HL-60 (cell line): ENCODE results near the gene PCDHA6.
"Not testable (repeated sequence)": the region's sequence is repeated elsewhere in the genome, so short reads cannot be mapped to it uniquely, and the experiment has no call there.

Experiments used
- DNase-seq, 2 experiments: peaks; one replicate each; pipeline ENCODE4 v3.0.0-alpha.2; 2010 to 2020; ENCODE audit warnings: low read depth in 1 of 2, low spot score in 1 of 2
- H3K27ac ChIP-seq: fragments of 250-450 bp; sonication (Bioruptor Pico); replicated peaks from 2 replicates; pipeline ENCODE4 v1.5.1; 2020; ENCODE audit warnings: mild to moderate bottlenecking, moderate library complexity
- H3K27me3 ChIP-seq: fragments of 250-450 bp; sonication (Bioruptor Pico); 2 replicates; pipeline ENCODE4 v1.5.1; 2021; ENCODE audit warnings: mild to moderate bottlenecking, moderate library complexity; ENCODE audit not compliant: insufficient read depth, poor library complexity, severe bottlenecking
- H3K4me3 ChIP-seq: replicated peaks from 2 replicates; pipeline ENCODE4 v1.5.1; 2011; ENCODE audit warnings: mild to moderate bottlenecking, control low read depth, low read length; ENCODE audit not compliant: insufficient read depth
- GABPA ChIP-seq: IDR thresholded peaks from 2 replicates; pipeline ENCODE4 v1.6.1; 2012; ENCODE audit warnings: low read depth
- POLR2AphosphoS5 ChIP-seq: IDR thresholded peaks from 2 replicates; pipeline ENCODE4 v1.6.1; 2012; ENCODE audit warnings: low read depth
- SPI1 ChIP-seq: IDR thresholded peaks from 2 replicates; pipeline ENCODE4 v1.6.1; 2012; ENCODE audit warnings: low read depth, mild to moderate bottlenecking, borderline replicate concordance
- TF ChIP-seq, protein P1 (sequence below): IDR thresholded peaks from 2 replicates; pipeline ENCODE4 v1.6.1; 2012; ENCODE audit warnings: low read depth; ENCODE audit not compliant: insufficient replicate concordance
- TF ChIP-seq, protein P2 (sequence below): IDR thresholded peaks from one replicate; pipeline ENCODE4 v1.5.1; 2011; ENCODE audit warnings: low read length, control low read depth, inconsistent platforms; ENCODE audit not compliant: insufficient read depth

Gene PCDHA6

DNA sequence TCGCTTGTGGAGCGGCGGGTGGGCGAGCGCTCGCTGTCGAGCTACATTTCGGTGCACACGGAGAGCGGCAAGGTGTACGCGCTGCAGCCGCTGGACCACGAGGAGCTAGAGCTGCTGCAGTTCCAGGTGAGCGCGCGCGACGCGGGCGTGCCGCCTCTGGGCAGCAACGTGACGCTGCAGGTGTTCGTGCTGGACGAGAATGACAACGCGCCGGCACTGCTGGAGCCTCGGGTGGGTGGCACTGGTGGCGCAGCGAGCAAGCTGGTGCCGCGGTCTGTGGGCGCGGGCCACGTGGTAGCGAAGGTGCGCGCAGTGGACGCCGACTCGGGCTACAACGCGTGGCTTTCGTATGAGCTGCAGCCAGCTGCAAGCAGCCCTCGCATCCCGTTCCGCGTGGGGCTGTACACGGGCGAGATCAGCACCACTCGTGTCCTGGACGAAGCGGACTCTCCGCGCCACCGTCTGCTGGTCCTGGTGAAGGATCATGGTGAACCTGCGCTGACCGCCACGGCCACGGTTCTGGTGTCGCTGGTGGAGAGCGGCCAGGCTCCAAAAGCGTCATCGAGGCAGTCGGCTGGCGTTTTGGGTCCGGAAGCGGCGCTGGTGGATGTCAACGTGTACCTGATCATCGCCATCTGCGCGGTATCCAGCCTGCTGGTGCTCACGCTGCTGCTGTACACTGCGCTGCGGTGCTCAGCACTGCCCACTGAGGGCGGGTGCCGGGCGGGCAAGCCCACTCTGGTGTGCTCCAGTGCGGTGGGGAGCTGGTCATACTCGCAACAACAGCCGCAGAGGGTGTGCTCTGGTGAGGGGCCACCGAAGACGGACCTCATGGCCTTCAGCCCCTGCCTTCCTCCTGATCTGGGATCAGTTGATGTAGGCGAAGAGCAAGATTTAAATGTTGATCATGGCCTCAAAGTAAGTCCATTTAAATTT lies 15.3 kb downstream of the PCDHA6 start:
- no peak for TF ChIP-seq GABPA
- TF ChIP-seq, protein P1, sequence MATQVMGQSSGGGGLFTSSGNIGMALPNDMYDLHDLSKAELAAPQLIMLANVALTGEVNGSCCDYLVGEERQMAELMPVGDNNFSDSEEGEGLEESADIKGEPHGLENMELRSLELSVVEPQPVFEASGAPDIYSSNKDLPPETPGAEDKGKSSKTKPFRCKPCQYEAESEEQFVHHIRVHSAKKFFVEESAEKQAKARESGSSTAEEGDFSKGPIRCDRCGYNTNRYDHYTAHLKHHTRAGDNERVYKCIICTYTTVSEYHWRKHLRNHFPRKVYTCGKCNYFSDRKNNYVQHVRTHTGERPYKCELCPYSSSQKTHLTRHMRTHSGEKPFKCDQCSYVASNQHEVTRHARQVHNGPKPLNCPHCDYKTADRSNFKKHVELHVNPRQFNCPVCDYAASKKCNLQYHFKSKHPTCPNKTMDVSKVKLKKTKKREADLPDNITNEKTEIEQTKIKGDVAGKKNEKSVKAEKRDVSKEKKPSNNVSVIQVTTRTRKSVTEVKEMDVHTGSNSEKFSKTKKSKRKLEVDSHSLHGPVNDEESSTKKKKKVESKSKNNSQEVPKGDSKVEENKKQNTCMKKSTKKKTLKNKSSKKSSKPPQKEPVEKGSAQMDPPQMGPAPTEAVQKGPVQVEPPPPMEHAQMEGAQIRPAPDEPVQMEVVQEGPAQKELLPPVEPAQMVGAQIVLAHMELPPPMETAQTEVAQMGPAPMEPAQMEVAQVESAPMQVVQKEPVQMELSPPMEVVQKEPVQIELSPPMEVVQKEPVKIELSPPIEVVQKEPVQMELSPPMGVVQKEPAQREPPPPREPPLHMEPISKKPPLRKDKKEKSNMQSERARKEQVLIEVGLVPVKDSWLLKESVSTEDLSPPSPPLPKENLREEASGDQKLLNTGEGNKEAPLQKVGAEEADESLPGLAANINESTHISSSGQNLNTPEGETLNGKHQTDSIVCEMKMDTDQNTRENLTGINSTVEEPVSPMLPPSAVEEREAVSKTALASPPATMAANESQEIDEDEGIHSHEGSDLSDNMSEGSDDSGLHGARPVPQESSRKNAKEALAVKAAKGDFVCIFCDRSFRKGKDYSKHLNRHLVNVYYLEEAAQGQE = no peak
- TF ChIP-seq SPI1 = no peak
- TF ChIP-seq, protein P2, sequence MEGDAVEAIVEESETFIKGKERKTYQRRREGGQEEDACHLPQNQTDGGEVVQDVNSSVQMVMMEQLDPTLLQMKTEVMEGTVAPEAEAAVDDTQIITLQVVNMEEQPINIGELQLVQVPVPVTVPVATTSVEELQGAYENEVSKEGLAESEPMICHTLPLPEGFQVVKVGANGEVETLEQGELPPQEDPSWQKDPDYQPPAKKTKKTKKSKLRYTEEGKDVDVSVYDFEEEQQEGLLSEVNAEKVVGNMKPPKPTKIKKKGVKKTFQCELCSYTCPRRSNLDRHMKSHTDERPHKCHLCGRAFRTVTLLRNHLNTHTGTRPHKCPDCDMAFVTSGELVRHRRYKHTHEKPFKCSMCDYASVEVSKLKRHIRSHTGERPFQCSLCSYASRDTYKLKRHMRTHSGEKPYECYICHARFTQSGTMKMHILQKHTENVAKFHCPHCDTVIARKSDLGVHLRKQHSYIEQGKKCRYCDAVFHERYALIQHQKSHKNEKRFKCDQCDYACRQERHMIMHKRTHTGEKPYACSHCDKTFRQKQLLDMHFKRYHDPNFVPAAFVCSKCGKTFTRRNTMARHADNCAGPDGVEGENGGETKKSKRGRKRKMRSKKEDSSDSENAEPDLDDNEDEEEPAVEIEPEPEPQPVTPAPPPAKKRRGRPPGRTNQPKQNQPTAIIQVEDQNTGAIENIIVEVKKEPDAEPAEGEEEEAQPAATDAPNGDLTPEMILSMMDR = no peak
- no peak overlapping the region for H3K27ac ChIP-seq
- no peak overlapping the region for H3K4me3 ChIP-seq
- no peak for DNase-seq
- no peaks in the 10 kb centered on the region for H3K27me3 ChIP-seq

DNA sequence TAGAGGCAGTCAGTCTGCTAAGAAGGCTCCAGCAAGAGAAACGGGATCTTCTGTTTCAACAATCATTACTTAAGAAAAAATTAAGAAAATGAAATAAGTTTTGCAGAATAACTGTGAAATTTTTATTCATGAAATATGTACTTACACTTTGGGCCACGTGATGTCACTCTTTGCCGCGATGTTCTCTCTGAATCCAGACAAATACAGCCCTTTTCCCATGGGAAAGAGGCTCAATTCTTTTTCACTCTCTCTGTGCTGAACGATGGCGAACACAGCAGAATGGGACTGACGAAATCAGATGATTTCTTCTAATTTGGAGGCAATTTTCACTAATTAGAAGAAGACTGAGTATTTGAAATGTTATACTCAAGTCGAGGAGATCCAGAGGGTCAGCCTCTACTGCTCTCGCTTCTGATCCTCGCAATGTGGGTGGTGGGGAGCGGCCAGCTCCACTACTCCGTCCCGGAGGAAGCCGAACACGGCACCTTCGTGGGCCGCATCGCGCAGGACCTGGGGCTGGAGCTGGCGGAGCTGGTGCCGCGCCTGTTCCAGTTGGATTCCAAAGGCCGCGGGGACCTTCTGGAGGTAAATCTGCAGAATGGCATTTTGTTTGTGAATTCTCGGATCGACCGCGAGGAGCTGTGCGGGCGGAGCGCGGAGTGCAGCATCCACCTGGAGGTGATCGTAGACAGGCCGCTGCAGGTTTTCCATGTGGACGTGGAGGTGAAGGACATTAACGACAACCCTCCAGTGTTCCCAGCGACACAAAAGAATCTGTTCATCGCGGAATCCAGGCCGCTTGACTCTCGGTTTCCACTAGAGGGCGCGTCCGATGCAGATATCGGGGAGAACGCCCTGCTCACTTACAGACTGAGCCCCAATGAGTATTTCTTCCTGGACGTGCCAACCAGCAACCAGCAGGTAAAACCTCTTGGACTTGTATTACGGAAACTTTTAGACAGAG lies 20.7 kb downstream of the PCDHA6 start, which contains the start of gene PCDHA9:
Gene PCDHA9, plus strand, starts transcription at position 244 of the 964 bp plus-strand sequence. Its CDS starts 114 bp downstream, at position 358.
- DNase-seq, H3K4me3 ChIP-seq, H3K27me3 ChIP-seq, H3K27ac ChIP-seq: not testable (repeated sequence)

DNA sequence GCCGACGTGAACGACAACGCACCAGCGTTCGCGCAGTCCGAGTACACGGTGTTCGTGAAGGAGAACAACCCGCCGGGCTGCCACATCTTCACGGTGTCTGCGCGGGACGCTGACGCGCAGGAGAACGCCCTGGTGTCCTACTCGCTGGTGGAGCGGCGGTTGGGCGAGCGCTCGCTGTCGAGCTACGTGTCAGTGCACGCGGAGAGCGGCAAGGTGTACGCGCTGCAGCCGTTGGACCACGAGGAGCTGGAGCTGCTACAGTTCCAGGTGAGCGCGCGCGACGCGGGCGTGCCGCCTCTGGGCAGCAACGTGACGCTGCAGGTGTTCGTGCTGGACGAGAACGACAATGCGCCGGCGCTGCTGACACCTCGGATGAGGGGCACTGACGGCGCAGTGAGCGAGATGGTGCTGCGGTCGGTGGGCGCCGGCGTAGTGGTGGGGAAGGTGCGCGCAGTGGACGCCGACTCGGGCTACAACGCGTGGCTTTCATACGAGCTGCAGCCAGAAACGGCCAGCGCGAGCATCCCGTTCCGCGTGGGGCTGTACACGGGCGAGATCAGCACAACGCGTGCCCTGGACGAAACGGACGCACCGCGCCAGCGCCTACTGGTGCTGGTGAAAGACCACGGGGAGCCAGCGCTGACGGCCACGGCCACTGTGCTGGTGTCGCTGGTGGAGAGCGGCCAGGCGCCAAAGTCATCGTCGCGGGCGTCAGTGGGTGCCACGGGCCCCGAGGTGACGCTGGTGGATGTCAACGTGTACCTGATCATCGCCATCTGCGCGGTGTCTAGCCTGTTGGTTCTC lies 22.3 kb downstream of the PCDHA6 start:
- not testable (repeated sequence) for H3K27me3 ChIP-seq, H3K4me3 ChIP-seq, H3K27ac ChIP-seq, DNase-seq

DNA sequence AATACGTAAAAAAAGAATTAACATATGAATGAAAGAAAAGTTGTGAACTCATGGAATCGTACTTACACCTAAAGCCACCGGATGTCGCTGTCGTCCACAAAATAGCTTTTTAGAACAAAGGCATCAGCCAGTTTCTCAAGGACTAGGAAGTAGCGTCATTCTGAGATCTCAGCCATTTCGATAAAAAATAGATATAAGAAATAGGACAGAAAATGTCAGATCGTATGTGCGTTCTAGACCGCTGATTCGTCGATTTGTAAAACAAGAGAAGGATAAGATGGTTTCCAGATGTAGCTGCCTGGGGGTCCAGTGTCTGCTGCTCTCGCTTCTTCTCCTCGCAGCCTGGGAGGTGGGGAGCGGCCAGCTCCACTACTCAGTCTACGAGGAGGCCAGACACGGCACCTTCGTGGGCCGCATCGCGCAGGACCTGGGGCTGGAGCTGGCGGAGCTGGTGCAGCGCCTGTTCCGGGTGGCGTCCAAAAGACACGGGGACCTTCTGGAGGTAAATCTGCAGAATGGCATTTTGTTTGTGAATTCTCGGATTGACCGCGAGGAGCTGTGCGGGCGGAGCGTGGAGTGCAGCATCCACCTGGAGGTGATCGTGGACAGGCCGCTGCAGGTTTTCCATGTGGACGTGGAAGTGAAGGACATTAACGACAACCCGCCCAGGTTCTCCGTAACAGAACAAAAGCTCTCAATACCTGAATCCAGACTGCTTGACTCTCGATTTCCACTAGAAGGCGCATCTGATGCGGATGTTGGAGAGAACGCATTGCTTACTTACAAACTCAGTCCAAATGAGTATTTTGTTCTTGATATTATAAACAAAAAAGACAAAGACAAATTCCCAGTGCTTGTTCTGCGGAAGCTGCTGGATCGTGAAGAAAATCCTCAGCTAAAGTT lies 28.3 kb downstream of the PCDHA6 start, which contains the start of gene PCDHA10:
Gene PCDHA10, plus strand, starts transcription at position 126 of the 903 bp plus-strand sequence. Its CDS starts 152 bp downstream, at position 278.
- TF ChIP-seq POLR2AphosphoS5 (no peak), SPI1 (no peak), GABPA (no peak)
- TF ChIP-seq, protein P2 = no peak
- TF ChIP-seq, protein P1 = no peak
- Histone ChIP-seq H3K4me3 (no peak within 1 kb of the TSS), H3K27me3 (no peaks in the 10 kb centered on the region), H3K27ac (no peak within 1 kb of the TSS)
- no peak for DNase-seq
